Measurements from ENCODE around the gene SOCS2. TPM values are rescaled to one million over a fixed set of nuclear protein-coding genes. Genes with fewer than 3 reads are reported as not detected.

The SOCS2 gene
- polyA plus RNA-seq, 2 of the 4 experiments (the other 2 are of a cell fraction): 21.8 to 22.2 TPM

- ChIA-PET POLR2A (no interaction called here), CTCF (interaction anchor here (2.0 kb wide), 1 partner anchor 524 kb away, joined by 9 read pairs; no protein-coding TSS in a partner anchor)
- TF ChIP-seq FOSL2 (IDR thresholded peaks at IDR 0.05): no peak
- TF ChIP-seq FOSL2 (CRISPR knock-in tag; IDR thresholded peaks at IDR 0.05): no peak
- TF ChIP-seq NPAS2 (CRISPR knock-in tag; IDR thresholded peaks at IDR 0.05; ENCODE audit: borderline replicate concordance): no peak
- no peak for TF ChIP-seq EP300 (IDR thresholded peaks at IDR 0.05)
- TF ChIP-seq ZNF302 (CRISPR knock-in tag; IDR thresholded peaks at IDR 0.05): no peak
- TF ChIP-seq PHF8 (IDR thresholded peaks at IDR 0.05; ENCODE audit: borderline replicate concordance, low read depth): no peak
- no peak for TF ChIP-seq USF2 (IDR thresholded peaks at IDR 0.05)
- no peak for TF ChIP-seq ATOH8 (CRISPR knock-in tag; IDR thresholded peaks at IDR 0.05; ENCODE audit: low read depth)
- no peak for TF ChIP-seq JUN (IDR thresholded peaks at IDR 0.05)
- no peak for TF ChIP-seq CEBPB (IDR thresholded peaks at IDR 0.05)
- no peak for TF ChIP-seq MAZ (IDR thresholded peaks at IDR 0.05; ENCODE audit: borderline replicate concordance, low read depth, low read length)
- no peak for TF ChIP-seq NR3C1 (IDR thresholded peaks at IDR 0.05)
- no peak for TF ChIP-seq GATA3 (IDR thresholded peaks at IDR 0.05; ENCODE audit: borderline replicate concordance)
- no peak for TF ChIP-seq SREBF2 (IDR thresholded peaks at IDR 0.05)
- TF ChIP-seq ELK1 (IDR thresholded peaks at IDR 0.05; ENCODE audit: low read depth, low read length): no peak
- no peak for TF ChIP-seq ESRRA (IDR thresholded peaks at IDR 0.05; ENCODE audit: borderline replicate concordance, low read length)
- no peak for TF ChIP-seq KDM1A (IDR thresholded peaks at IDR 0.05; ENCODE audit: low read depth)
- no peak for TF ChIP-seq HEYL (CRISPR knock-in tag; IDR thresholded peaks at IDR 0.05)
- TF ChIP-seq FOXS1 (CRISPR knock-in tag; IDR thresholded peaks at IDR 0.05): no peak
- TF ChIP-seq ZSCAN20 (CRISPR knock-in tag; IDR thresholded peaks at IDR 0.05): no peak
Observed at GRCh38 chr12:93577222-93577621, 4.7 kb downstream of the SOCS2 start.

GRCh38 chr12:93578221-93578620 is 5.7 kb downstream of the SOCS2 start:
- FAIRE-seq (no peak), ATAC-seq (no peak), DNase-seq (ENCODE audit: low read depth in 1 of 2, low spot score in 1 of 2) (no peak)
- no peak overlapping the region for H3K4me3 ChIP-seq
- no peaks in the 10 kb centered on the region for H3K4me1 ChIP-seq
- ChIA-PET CTCF (interaction anchor here (2.0 kb wide), 1 partner anchor 523 kb away, joined by 9 read pairs; no protein-coding TSS in a partner anchor), POLR2A (no interaction called here)
- 85% methylated on average over 5 of the region's 5 CpGs for WGBS (ENCODE audit: missing lambda C conversion rate)
- TF ChIP-seq CBX2 (IDR thresholded peaks at IDR 0.05; ENCODE audit: borderline replicate concordance, low read depth): no peak
- TF ChIP-seq PBX3 (IDR thresholded peaks at IDR 0.05): no peak
- no peak for TF ChIP-seq RARB (CRISPR knock-in tag; IDR thresholded peaks at IDR 0.05)
- no peak overlapping the region for H3K4me2 ChIP-seq
- H3K9me3 ChIP-seq: no peaks in the 10 kb centered on the region
- no peak overlapping the region for H3K27ac ChIP-seq

More at GRCh38 chr12:93577222-93577621, 4.7 kb downstream of the SOCS2 start:
- no peak for FAIRE-seq
- DNase-seq (ENCODE audit: low read depth in 1 of 2, low spot score in 1 of 2): no peak
- no peak overlapping the region for H3K4me2 ChIP-seq
- no peaks in the 10 kb centered on the region for H3K9me3 ChIP-seq
- H3K27ac ChIP-seq: no peak overlapping the region
- peaks cover 7% of the 10 kb centered on the region; the same call in 1 of the 3 replicates for H3K4me1 ChIP-seq
- no peak for ATAC-seq
- no peak overlapping the region for H3K4me3 ChIP-seq
- WGBS (ENCODE audit: missing lambda C conversion rate): 69% methylated on average over 3 of the region's 3 CpGs
